ENCODE data around the gene ZNF804A.

DNA sequence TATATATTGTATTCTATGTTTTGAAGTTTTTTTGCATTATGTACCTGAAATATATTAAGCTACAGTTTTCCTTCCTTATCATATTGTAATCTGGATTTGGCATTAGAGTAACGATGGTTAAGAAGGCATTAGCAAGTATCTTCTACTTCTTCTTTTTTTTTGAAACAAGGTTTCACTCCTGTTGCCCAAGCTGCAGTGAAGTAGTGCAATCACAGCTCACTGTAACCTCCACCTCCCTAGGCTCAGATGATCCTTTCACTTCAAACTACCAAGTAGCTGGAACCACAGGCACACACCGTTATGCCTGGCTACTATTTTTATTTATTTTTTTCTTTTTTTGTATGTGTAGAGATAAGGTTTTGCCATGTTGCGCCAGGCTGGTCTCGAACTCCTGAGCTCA lies 201.1 kb downstream of the ZNF804A start:
- no peak for TF ChIP-seq POLR2AphosphoS5 (IDR thresholded peaks at IDR 0.05; ENCODE audit: low read depth, low read length)
- no peak for TF ChIP-seq POU2F2 (IDR thresholded peaks at IDR 0.05; ENCODE audit: low read depth, low read length)
- no peak for TF ChIP-seq TAF1 (IDR thresholded peaks at IDR 0.05; ENCODE audit: low read depth, low read length)

Measured in GM12891 (cell line).